GM06990 (cell line): ENCODE data around the gene TMEM217.
"Not testable (repeated sequence)": the region's sequence is repeated elsewhere in the genome, so short reads cannot be mapped to it uniquely, and the experiment has no call there.

Experiments
- DNase-seq: peaks from one replicate; pipeline ENCODE4 v3.0.0-alpha.2; 2011; ENCODE audit not compliant: insufficient read length; ENCODE audit errors: extremely low read depth
- H3K27me3 ChIP-seq: replicated peaks from 2 replicates; pipeline ENCODE4 v1.6.0; 2011; ENCODE audit warnings: low read length; ENCODE audit not compliant: control insufficient read depth, insufficient read depth
- H3K36me3 ChIP-seq: 2 replicates; pipeline ENCODE4 v1.5.1; 2011; ENCODE audit warnings: low read length; ENCODE audit not compliant: control insufficient read depth, insufficient read depth
- H3K4me3 ChIP-seq: replicated peaks from 2 replicates; pipeline ENCODE4 v1.5.1; 2011; ENCODE audit warnings: low read depth, mild to moderate bottlenecking, control low read depth, low read length
- TF ChIP-seq, protein P1 (sequence below): IDR thresholded peaks from 2 replicates; pipeline ENCODE4 v1.5.1; 2011; ENCODE audit warnings: low read length, control low read depth, mild to moderate bottlenecking, inconsistent platforms; ENCODE audit not compliant: insufficient read depth, poor library complexity, severe bottlenecking

The TMEM217 gene

DNA sequence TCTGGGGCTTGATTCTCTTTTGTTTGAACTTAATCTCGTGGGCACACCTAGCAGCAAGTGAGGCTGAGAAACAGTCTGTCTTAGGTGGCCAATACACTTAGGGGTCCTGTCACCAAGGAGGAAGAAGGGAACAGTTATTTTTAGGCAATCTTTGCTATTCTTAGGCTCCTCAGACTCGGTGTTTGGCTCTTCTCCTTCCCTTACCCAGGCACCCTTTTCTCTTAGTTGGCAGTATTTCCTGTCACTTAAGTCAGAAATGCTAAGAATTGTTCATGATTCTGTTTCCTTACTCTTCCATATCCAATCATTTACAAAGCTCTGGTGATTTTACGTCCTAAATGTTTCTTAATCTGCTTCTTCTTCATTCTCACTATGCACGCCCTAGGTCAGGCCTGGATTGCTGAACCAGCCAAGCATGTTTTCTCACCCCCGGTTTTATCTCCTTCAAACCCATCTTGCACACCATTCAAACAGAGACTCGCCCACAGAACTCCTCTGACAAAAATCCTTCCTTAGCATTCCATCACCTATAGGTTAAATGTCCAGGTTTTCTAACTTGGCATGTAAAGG is 45.2 kb upstream of the TMEM217 start:
- no peak for DNase-seq
- Histone ChIP-seq H3K27me3 (no peaks in the 10 kb centered on the region), H3K36me3 (peaks cover 2% of the 10 kb centered on the region), H3K4me3 (no peak overlapping the region)
- TF ChIP-seq, protein P1, sequence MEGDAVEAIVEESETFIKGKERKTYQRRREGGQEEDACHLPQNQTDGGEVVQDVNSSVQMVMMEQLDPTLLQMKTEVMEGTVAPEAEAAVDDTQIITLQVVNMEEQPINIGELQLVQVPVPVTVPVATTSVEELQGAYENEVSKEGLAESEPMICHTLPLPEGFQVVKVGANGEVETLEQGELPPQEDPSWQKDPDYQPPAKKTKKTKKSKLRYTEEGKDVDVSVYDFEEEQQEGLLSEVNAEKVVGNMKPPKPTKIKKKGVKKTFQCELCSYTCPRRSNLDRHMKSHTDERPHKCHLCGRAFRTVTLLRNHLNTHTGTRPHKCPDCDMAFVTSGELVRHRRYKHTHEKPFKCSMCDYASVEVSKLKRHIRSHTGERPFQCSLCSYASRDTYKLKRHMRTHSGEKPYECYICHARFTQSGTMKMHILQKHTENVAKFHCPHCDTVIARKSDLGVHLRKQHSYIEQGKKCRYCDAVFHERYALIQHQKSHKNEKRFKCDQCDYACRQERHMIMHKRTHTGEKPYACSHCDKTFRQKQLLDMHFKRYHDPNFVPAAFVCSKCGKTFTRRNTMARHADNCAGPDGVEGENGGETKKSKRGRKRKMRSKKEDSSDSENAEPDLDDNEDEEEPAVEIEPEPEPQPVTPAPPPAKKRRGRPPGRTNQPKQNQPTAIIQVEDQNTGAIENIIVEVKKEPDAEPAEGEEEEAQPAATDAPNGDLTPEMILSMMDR: no peak

GRCh38 chr6:37302086-37302686 is 44.2 kb upstream of the TMEM217 start:
- TF ChIP-seq, protein P1: no peak
- no peak for DNase-seq
- peaks cover 2% of the 10 kb centered on the region for H3K36me3 ChIP-seq
- H3K27me3 ChIP-seq: no peaks in the 10 kb centered on the region
- H3K4me3 ChIP-seq: no peak overlapping the region

DNA sequence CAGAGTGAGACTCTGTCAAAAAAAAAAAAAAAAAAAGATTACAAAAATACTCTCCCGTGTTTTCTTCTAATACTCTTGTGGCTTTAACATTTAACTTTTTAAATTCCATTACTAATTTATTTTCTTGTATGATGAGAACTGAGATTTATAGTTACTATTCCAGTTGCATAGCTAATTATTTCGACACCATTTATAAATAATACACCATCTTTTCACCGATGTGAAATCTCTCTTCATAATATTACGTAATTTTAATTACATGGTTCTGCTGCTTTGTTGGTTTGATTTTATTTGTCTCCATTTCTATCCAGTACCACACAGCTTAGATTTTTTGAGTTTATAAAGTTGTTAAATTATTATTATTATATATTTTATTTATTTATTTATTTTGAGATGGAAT is 42.0 kb upstream of the TMEM217 start:
- no peaks in the 10 kb centered on the region for H3K27me3 ChIP-seq
- TF ChIP-seq, protein P1: no peak
- DNase-seq: no peak
- peaks cover 3% of the 10 kb centered on the region for H3K36me3 ChIP-seq
- no peak overlapping the region for H3K4me3 ChIP-seq

GRCh38 chr6:37298958-37299357 is 41.0 kb upstream of the TMEM217 start:
- TF ChIP-seq, protein P1: no peak
- no peak for DNase-seq
- H3K36me3 ChIP-seq: peaks cover 1% of the 10 kb centered on the region

GRCh38 chr6:37297637-37298036 is 39.7 kb upstream of the TMEM217 start:
- H3K27me3 ChIP-seq, H3K36me3 ChIP-seq, DNase-seq, H3K4me3 ChIP-seq: not testable (repeated sequence)

More at GRCh38 chr6:37298958-37299357, 41.0 kb upstream of the TMEM217 start:
- no peaks in the 10 kb centered on the region for H3K27me3 ChIP-seq
- no peak overlapping the region for H3K4me3 ChIP-seq

GRCh38 chr6:37293426-37293825 is 35.5 kb upstream of the TMEM217 start:
- no peak for DNase-seq
- H3K4me3 ChIP-seq: no peak overlapping the region
- peaks cover 8% of the 10 kb centered on the region for H3K36me3 ChIP-seq
- TF ChIP-seq, protein P1: no peak
- no peaks in the 10 kb centered on the region for H3K27me3 ChIP-seq
